Esophagus (tissue), 2 donors: ENCODE data around the gene DOCK11. TPM values are rescaled to one million over a fixed set of nuclear protein-coding genes. Genes with fewer than 3 reads are reported as not detected.

Source experiments
- H3K27ac ChIP-seq, 2 donors: one replicate each; pipeline ENCODE4 v1.5.1; 2013; ENCODE audit warnings: low read depth in 2 of 2, mild to moderate bottlenecking in 2 of 2, inconsistent platforms in 1 of 2, low read length in 1 of 2, moderate library complexity in 1 of 2
- H3K27me3 ChIP-seq, 2 donors: one replicate each; pipeline ENCODE4 v1.6.1; 2013; ENCODE audit warnings: low read length in 2 of 2, control low read depth in 1 of 2, mild to moderate bottlenecking in 1 of 2; ENCODE audit not compliant: insufficient read depth in 2 of 2, control insufficient read depth in 1 of 2
- H3K36me3 ChIP-seq, 2 donors: one replicate each; pipeline ENCODE4 v1.6.1; 2013; ENCODE audit warnings: low read length in 1 of 2; ENCODE audit not compliant: control insufficient read depth in 2 of 2, insufficient read depth in 2 of 2
- H3K4me1 ChIP-seq, 2 donors: one replicate each; pipeline ENCODE4 v1.6.1; 2013; ENCODE audit warnings: low read length in 1 of 2; ENCODE audit not compliant: control insufficient read depth in 2 of 2, insufficient read depth in 2 of 2
- H3K4me3 ChIP-seq, 2 donors: one replicate each; pipeline ENCODE4 v1.5.1; 2013; ENCODE audit warnings: low read length in 2 of 2, mild to moderate bottlenecking in 2 of 2, low read depth in 1 of 2, moderate library complexity in 1 of 2
- H3K9me3 ChIP-seq, 2 donors: one replicate each; pipeline ENCODE4 v1.6.1; 2013; ENCODE audit warnings: mild to moderate bottlenecking in 2 of 2, low read depth in 1 of 2, low read length in 1 of 2, moderate library complexity in 1 of 2; ENCODE audit not compliant: control insufficient read depth in 2 of 2, insufficient read depth in 1 of 2
- WGBS, 2 donors: extraction: QIAGEN DNeasy Blood & Tissue Kit; methylation state at CpG; one replicate each; pipeline ENCODE4 v1.1.7; 2013; 5-methylcytosine and 5-hydroxymethylcytosine counted together
- polyA plus RNA-seq, 2 donors: library from polyadenylated mRNA; stranded (reverse); fragments of 200-250 nt; gene quantifications; one replicate each; pipeline ENCODE4 v1.2.3, GENCODE V29; 2013
- donor health status: healthy with polysubstance abuse.
- donor health status: Bipolar disorder and iron deficiency.

The DOCK11 gene
- polyA plus RNA-seq, 2 donors: 3.3 to 3.7 TPM

GRCh38 chrX:118525174-118525730, 29.6 kb downstream of the DOCK11 start:
- 84 to 89% methylated on average over 4 of the region's 4 CpGs for WGBS, 2 donors
- H3K9me3 ChIP-seq: no peaks in the 10 kb centered on the region
- H3K4me3 ChIP-seq: no peak overlapping the region
- H3K27ac ChIP-seq: no peak overlapping the region
- no peaks in the 10 kb centered on the region for H3K27me3 ChIP-seq
- no peaks in the 10 kb centered on the region for H3K36me3 ChIP-seq
- no peaks in the 10 kb centered on the region for H3K4me1 ChIP-seq

GRCh38 chrX:118526149-118526548, 30.5 kb downstream of the DOCK11 start:
- H3K27ac ChIP-seq: no peak overlapping the region
- no peaks in the 10 kb centered on the region for H3K9me3 ChIP-seq
- no peak overlapping the region for H3K4me3 ChIP-seq
- no peaks in the 10 kb centered on the region for H3K27me3 ChIP-seq
- no peaks in the 10 kb centered on the region for H3K36me3 ChIP-seq
- no peaks in the 10 kb centered on the region for H3K4me1 ChIP-seq
- WGBS, 2 donors: 55 to 58% methylated on average over 4 of the region's 4 CpGs

GRCh38 chrX:118528071-118528737, 32.6 kb downstream of the DOCK11 start:
- WGBS, 2 donors: 72 to 76% methylated on average over 10 of the region's 10 CpGs
- H3K9me3 ChIP-seq: no peaks in the 10 kb centered on the region
- H3K4me1 ChIP-seq: no peaks in the 10 kb centered on the region
- H3K27ac ChIP-seq: peak overlapping the region in 1 of 2 donors; percentile 33
- H3K4me3 ChIP-seq: no peak overlapping the region
- H3K27me3 ChIP-seq: no peaks in the 10 kb centered on the region
- no peaks in the 10 kb centered on the region for H3K36me3 ChIP-seq

GRCh38 chrX:118530219-118530911, 34.8 kb downstream of the DOCK11 start:
- no peaks in the 10 kb centered on the region for H3K9me3 ChIP-seq
- H3K27ac ChIP-seq: no peak overlapping the region
- no peaks in the 10 kb centered on the region for H3K4me1 ChIP-seq
- H3K27me3 ChIP-seq: no peaks in the 10 kb centered on the region
- no peak overlapping the region for H3K4me3 ChIP-seq
- 36 to 46% methylated on average over 3 of the region's 3 CpGs for WGBS, 2 donors
- H3K36me3 ChIP-seq: no peaks in the 10 kb centered on the region

- WGBS, 2 donors: 85 to 92% methylated on average over 9 of the region's 9 CpGs
- no peaks in the 10 kb centered on the region for H3K36me3 ChIP-seq
- no peak overlapping the region for H3K27ac ChIP-seq
- H3K4me1 ChIP-seq: no peaks in the 10 kb centered on the region
- H3K9me3 ChIP-seq: no peaks in the 10 kb centered on the region
- H3K27me3 ChIP-seq: peaks cover 0 to 3% of the 10 kb centered on the region in 2 donors
- H3K4me3 ChIP-seq: no peak overlapping the region
Measured at GRCh38 chrX:118534716-118535493, 39.3 kb downstream of the DOCK11 start.

- Histone ChIP-seq H3K27me3 (peaks cover 0 to 3% of the 10 kb centered on the region in 2 donors), H3K4me3 (no peak overlapping the region), H3K9me3 (no peaks in the 10 kb centered on the region), H3K4me1 (no peaks in the 10 kb centered on the region), H3K27ac (no peak overlapping the region), H3K36me3 (no peaks in the 10 kb centered on the region)
- whole genome bisulfite sequencing, 2 donors: 65 to 89% methylated on average over 2 of the region's 2 CpGs
Measured at GRCh38 chrX:118536204-118536603, 40.6 kb downstream of the DOCK11 start.

- Histone ChIP-seq H3K9me3 (no peaks in the 10 kb centered on the region), H3K27me3 (peaks cover 0 to 3% of the 10 kb centered on the region in 2 donors), H3K36me3 (no peaks in the 10 kb centered on the region), H3K4me1 (no peaks in the 10 kb centered on the region), H3K4me3 (no peak overlapping the region), H3K27ac (peak overlapping the region in 1 of 2 donors; percentile 31)
- 28 to 38% methylated on average over 6 of the region's 6 CpGs for WGBS, 2 donors
Measured at GRCh38 chrX:118536687-118537461, 41.3 kb downstream of the DOCK11 start.

- 70 to 77% methylated on average over 5 of the region's 5 CpGs for WGBS, 2 donors
- Histone ChIP-seq H3K4me1 (no peaks in the 10 kb centered on the region), H3K36me3 (no peaks in the 10 kb centered on the region), H3K4me3 (no peak overlapping the region), H3K27ac (no peak overlapping the region), H3K27me3 (peaks cover 0 to 3% of the 10 kb centered on the region in 2 donors), H3K9me3 (no peaks in the 10 kb centered on the region)
Measured at GRCh38 chrX:118538386-118538785, 42.8 kb downstream of the DOCK11 start.

- H3K4me3 ChIP-seq: no peak overlapping the region
- no peaks in the 10 kb centered on the region for H3K36me3 ChIP-seq
- WGBS, 2 donors: 74 to 87% methylated on average over 4 of the region's 4 CpGs
- H3K27ac ChIP-seq: no peak overlapping the region
- no peaks in the 10 kb centered on the region for H3K9me3 ChIP-seq
- H3K4me1 ChIP-seq: no peaks in the 10 kb centered on the region
- H3K27me3 ChIP-seq: peaks cover 0 to 3% of the 10 kb centered on the region in 2 donors
Measured at GRCh38 chrX:118540342-118540741, 44.7 kb downstream of the DOCK11 start.
